GM18508 (cell line): Measurements from ENCODE around the gene RGPD8.
"Not testable (repeated sequence)": the region's sequence is repeated elsewhere in the genome, so short reads cannot be mapped to it uniquely, and the experiment has no call there.

Experiments used
- ATAC-seq: cut with Tn5 transposase; IDR thresholded peaks from one replicate; pipeline ENCODE4 v1.9.1; 2021; ENCODE audit warnings: moderate number of reproducible peaks; ENCODE audit not compliant: insufficient read depth, unreplicated experiment

The RGPD8 gene

GRCh38 chr2:112435716-112436431, 2.4 kb upstream of the RGPD8 start:
- ATAC-seq: not testable (repeated sequence)

DNA sequence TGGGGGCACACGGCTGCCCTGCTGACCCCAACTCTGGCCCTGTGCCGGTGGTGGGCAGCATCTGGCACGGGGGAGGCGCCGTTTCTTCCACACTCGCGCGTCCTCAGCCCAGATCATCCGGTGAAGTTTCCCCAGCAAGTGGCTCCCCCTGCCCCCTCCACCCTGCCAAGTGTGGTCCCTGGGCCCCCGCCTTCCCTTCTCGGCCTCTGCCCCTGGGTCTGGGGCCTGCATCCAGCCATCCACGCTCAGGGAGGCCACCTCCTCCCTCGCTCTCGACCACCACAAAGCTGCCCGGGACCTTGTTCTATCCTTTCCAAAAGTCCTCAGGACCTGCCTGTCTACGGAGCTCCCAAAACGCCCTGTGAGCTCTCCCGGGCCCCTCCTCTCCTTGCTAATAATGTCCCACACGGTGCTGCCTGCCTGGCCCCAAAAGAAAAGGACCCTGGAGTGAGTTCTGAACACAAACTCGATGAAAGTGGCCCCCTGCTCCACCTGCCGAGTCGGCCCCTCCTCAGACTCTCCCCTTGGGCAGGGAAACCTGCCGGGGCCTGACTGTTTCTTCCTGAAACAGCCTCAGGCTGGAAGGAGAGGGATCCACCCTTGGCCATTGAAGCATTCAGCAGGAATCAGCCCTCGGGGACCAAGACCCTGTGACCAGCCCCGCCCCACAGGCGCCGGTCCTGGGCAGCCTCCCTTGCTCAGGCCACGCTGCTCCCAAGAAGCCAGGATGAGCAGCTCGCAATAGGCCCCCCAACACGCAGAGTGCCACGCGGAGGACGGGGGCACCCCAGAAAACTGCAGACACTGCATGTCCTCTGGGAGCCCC, 1.7 kb upstream of the RGPD8 start:
- ATAC-seq: not testable (repeated sequence)

GRCh38 chr2:112433932-112434730, 686 bp upstream of the RGPD8 start:
- no peak for ATAC-seq

DNA sequence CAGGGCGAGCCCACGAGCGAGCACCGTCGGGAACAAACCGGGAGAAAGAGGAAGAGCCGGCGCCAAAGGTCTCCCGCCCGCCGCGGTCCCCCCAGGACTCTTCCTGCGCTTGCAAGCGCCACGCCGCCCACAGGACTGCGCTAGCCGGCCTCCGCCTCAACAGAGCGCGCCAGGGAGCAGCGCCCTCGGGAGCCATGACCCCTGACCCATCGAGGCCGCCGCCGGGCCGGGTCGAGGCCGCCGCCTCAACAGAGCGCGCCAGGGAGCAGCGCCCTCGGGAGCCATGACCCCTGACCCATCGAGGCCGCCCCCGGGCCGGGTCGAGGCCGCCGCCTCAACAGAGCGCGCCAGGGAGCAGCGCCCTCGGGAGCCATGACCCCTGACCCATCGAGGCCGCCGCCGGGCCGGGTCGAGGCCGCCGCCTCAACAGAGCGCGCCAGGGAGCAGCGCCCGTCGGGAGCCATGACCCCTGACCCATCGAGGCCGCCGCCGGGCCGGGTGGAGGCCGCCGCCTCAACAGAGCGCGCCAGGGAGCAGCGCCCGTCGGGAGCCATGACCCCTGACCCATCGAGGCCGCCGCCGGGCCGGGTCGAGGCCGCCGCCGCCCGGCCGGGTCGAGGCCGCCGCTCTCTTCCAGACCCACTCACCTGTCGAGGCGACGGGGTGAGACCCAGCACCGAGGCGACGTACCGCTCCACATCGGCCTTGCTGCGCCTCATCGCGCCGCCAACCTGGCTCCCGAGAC, 538 bp downstream of the RGPD8 start:
- not testable (repeated sequence) for ATAC-seq

DNA sequence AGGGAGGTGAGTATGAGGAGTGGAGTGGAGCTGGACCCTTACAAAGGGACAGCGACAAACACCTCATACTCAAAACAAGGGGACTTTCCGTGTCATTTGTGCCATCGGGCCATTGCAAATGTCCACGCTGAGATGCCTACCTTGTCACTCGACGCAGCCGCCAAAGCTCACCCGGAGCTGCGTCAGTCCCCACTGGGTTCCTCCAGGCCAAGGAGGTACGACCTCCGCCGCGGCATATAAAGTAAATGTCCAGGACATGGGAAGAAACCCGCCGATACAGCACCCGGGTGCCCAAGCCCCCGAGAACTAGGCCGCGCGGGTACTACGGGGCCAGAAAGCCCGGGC, 1.1 kb downstream of the RGPD8 start:
- not testable (repeated sequence) for ATAC-seq

DNA sequence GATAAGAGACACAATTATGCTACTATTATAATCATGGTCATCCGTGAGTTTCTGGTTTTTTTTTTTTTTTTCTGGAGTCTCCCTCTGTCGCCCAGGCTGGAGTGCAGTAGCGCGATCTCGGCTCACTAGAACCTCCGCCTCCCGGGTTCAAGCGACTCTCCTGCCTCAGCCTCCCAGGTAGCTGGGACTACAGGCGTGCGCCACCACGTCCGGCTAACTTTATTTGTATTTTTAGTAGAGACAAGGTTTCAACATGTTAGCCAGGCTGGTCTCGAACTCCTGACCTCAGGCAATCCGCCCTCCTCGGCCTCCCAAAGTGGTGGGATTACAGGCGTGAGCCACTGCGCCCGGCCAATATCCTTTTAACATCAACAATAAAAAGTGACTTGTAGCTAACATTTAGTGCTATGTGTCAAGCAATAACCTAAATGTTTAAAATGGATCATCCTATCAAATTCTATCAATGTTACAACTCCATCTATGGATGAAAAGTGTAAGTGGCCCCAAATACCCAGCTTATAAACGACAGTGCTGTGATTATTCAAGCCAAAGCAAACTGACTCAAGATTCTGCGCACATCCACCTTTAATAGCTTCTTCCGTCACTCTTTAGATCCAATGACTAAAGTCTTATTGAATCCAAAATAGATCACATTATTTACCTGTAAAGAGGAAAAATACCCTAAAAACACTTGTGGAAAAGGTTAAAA, 1.7 kb downstream of the RGPD8 start:
- ATAC-seq: not testable (repeated sequence)

DNA sequence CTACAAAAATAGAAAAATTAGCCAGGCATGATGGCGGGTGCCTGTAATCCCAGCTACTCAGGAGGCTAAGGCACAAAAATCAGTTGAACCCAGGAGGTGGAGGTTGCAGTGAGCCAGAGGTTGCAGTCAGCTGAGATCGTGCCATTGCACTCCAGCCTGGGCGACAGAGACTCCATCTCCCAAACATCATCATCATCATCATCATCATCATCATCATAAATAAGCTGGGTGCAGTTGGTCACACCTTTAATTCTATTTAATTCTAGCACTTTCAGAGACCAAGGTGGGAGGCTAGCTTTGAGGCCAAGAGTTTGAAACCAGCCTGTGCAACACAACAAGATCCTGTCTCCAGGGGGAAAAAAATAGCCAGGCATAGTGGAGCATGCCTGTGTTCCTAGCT, 8.9 kb downstream of the RGPD8 start:
- not testable (repeated sequence) for ATAC-seq

DNA sequence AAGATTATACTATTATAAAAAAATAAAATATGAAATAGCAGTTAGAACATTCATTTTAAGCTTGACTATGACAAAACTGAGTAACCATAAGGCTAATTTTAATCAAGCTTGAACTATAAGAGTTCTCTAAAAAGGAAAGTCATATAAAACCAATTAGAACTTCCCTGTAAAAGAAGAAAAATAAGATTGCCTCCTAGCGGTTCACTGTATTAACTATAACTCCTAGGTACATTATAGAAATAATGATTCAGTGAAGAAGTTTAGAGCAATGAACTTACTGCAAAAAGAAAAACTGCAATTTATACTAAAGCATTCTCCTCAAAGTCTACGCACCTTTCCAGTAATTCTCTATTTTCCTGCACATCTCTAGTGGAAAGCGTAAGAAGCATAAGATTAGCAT, 16.6 kb downstream of the RGPD8 start:
- not testable (repeated sequence) for ATAC-seq

GRCh38 chr2:112360055-112360454, 73.4 kb downstream of the RGPD8 start:
- not testable (repeated sequence) for ATAC-seq

DNA sequence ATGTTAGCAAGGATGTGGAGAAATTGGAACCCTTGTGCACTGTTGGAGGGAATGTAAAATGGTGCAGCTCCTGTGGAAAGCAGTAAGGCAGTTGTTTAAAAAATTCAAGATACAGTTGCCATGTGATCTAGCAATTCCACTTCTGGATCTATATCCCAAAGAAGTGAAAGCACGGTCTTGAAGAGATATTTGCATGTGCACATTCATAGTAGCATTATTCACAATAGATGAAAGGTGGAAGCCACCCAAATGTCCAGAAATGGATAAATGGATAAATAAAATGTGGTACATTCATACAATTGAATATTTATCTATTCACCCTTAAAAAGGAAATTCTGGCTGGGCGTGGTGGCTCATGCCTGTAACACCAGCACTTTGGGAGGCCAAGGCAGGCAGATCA, 79.1 kb downstream of the RGPD8 start:
- ATAC-seq: not testable (repeated sequence)

DNA sequence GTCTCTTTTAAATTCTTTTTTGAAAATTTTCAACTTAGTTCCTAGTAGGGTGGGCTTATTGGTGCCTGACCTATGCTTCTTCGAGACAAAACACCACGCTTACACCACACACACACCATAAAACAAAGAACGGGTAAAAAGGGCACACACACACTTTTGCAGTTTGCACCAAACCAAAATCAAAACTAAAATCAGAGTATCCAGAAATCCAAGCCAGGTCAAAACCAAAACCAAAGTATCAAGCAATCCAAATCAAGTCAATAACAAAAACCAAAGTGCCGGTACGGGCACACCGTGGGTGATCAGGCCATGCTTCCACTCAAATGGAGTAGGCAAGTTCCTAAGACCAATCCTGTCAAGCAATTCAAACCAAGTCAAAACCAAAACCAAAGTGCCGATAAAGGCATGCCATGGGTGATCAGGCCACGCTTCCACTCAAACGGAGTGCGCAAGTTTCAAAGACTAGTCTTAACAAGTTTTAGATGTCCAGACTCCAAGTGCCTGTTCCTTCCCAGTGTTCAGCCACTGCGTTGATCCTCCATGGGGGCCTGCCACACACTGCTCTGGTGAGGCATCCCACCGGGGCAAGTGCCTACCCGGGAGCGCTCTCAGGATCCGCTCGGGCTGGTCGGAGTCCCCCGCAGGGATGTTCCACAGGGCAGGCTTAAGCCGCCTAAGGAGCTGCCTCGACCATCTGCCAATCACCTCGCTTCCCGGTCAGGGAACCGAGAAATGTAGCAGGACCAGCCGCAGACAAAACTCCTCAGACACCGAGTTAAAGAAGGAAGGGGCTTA, 80.4 kb downstream of the RGPD8 start:
- not testable (repeated sequence) for ATAC-seq

- not testable (repeated sequence) for ATAC-seq
These were observed 81.2 kb downstream of the RGPD8 start for GRCh38 chr2:112352292-112352691.

DNA sequence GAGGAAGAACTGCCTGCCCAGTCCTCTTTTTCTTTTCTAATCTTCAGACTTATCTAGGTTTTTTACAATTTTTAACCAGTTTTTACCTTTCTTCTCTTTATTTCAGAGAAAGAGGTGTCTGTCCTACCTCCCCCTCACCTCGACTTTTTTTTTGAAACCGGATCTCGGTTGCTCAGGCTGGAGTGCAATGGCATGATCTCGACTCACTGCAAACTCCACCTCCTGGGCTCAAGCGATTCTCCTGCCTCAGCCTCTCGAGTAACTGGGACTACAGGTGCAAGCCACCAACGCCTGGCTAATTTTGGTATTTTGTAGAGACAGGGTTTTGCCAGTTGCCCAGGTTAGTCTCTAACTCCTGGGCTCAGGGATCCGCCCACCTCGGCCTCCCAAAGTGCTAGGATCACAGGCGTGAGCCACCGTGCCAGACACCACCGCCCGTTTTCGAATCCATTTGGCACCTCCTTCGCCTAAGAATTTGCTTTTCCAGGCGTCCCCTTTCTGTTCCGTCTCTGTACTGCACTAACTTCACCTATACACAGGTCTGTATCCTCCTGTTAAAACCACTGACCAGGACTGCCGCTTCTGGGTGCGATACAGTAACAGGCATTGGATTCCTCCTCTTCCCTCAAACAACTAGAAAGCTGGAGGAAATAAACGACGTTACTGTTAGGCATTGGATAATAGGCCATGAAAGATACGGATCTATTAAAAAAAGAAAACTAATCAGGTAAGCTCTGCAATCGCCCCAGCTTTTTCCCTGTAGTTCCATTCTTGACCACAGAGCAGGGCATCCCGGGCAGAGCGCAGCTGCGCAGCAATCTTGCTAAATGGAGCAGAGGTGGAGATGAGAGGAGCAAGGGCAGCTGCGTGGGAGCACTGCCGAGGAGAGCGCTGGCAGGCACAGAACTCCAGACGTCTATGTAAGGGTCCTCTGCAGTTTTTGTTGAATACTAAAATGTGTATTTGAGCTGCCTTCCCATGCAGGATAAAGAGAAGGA, 88.1 kb downstream of the RGPD8 start:
- ATAC-seq: no peak

DNA sequence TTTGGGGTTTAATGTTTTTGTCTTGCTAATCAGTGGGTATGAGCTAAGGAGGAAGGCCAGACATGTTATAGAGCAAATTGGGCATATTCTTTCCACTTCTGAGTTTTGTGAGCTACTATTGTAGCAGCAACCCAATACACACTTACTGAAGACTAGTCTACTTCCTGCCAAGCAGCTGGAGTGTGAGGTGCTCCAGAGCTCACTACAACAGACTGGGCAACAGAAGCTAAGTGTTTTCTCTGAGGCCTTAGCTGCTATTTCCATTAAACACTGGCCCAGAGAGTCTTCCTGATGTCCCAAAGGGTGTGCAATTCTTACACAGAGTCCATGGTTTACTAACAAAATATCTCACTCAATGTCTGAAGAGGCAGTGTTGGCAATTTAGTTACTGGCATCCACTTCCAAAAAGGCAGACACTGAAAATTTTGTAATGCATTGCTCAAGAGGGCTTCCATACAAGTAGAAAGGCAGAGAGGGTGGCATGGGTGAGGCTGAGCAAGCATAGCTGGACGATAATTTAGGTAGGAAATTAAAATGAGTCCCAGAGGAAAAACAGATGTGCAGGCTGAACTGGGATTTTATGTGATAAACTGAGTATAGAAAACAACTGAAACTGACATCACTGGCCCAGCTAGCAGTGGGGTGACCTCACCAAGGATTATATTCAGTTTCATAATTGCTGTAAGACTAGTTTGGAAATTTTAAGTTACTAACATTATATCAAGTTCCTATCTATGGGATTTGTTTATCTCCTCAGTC, 89.4 kb downstream of the RGPD8 start:
- ATAC-seq: no peak

- ATAC-seq: no peak
These were observed 91.3 kb downstream of the RGPD8 start for GRCh38 chr2:112342067-112342550.

- no peak for ATAC-seq
These were observed 92.8 kb downstream of the RGPD8 start for GRCh38 chr2:112340475-112341267.
